Germinal center (tissue), 1 donor: ENCODE data around the gene TECTA.

Experiments used
- DNase-seq: peaks from one replicate; pipeline ENCODE4 v3.0.0; 2012; ENCODE audit warnings: mixed read lengths, low spot score

The TECTA gene

GRCh38 chr11:121100943-121101342 lies at the start of gene TECTA:
TSS of gene TECTA (plus strand) at chr11:121101243. CDS start at chr11:121102666, 1,423 bp downstream.
- DNase-seq, result no peak

- no peak for DNase-seq
These were observed 47.8 kb upstream of the TECTA start for GRCh38 chr11:121053244-121053643.

GRCh38 chr11:121054266-121054665 lies 46.8 kb upstream of the TECTA start:
- no peak for DNase-seq

GRCh38 chr11:121055076-121055475 lies 46.0 kb upstream of the TECTA start:
- no peak for DNase-seq

GRCh38 chr11:121057922-121058321 lies 43.1 kb upstream of the TECTA start:
- DNase-seq, result no peak

- no peak for DNase-seq
These were observed 42.1 kb upstream of the TECTA start for GRCh38 chr11:121058941-121059340.

GRCh38 chr11:121059605-121060004 lies 41.4 kb upstream of the TECTA start:
- no peak for DNase-seq

- DNase-seq, result peak; percentile 4
These were observed 37.3 kb upstream of the TECTA start for GRCh38 chr11:121063728-121064127.

- no peak for DNase-seq
These were observed 34.4 kb upstream of the TECTA start for GRCh38 chr11:121066623-121067022.

- no peak for DNase-seq
These were observed 34.0 kb upstream of the TECTA start for GRCh38 chr11:121067026-121067425.

GRCh38 chr11:121067453-121067852 lies 33.6 kb upstream of the TECTA start:
- DNase-seq, result no peak

GRCh38 chr11:121067962-121068647 lies 32.9 kb upstream of the TECTA start:
- DNase-seq, result no peak

GRCh38 chr11:121068787-121069186 lies 32.3 kb upstream of the TECTA start:
- no peak for DNase-seq

- DNase-seq, result no peak
These were observed 29.8 kb upstream of the TECTA start for GRCh38 chr11:121070951-121071845.

- no peak for DNase-seq
These were observed 29.1 kb upstream of the TECTA start for GRCh38 chr11:121071846-121072450.

GRCh38 chr11:121081321-121081720 lies 19.7 kb upstream of the TECTA start:
- no peak for DNase-seq

- no peak for DNase-seq
These were observed 18.8 kb upstream of the TECTA start for GRCh38 chr11:121082219-121082618.

GRCh38 chr11:121082670-121083069 lies 18.4 kb upstream of the TECTA start:
- no peak for DNase-seq

GRCh38 chr11:121086866-121087265 lies 14.2 kb upstream of the TECTA start:
- DNase-seq, result no peak

- no peak for DNase-seq
These were observed 11.5 kb upstream of the TECTA start for GRCh38 chr11:121089566-121089965.

GRCh38 chr11:121090145-121090721 lies 10.8 kb upstream of the TECTA start:
- no peak for DNase-seq

GRCh38 chr11:121091492-121092152 lies 9.4 kb upstream of the TECTA start:
- no peak for DNase-seq
